Testis (tissue), 5 donors: ENCODE measurements around the gene KCNQ5. TPM values are rescaled to one million over a fixed set of nuclear protein-coding genes. Genes with fewer than 3 reads are reported as not detected.
"Not testable (repeated sequence)": the region's sequence is repeated elsewhere in the genome, so short reads cannot be mapped to it uniquely, and the experiment has no call there.

Experiments
- DNase-seq: peaks from one replicate; pipeline ENCODE4 v3.0.0-alpha.2; 2019
- H3K27ac ChIP-seq, 2 donors: fragments of 200-600 bp; sonication (generic); one replicate each; pipeline ENCODE4 v1.5.1; 2019
- H3K27me3 ChIP-seq: fragments of 200-600 bp; sonication (generic); one replicate; pipeline ENCODE4 v1.5.1; 2019
- H3K36me3 ChIP-seq: fragments of 200-600 bp; sonication (generic); one replicate; pipeline ENCODE4 v1.5.1; 2017; ENCODE audit warnings: low read depth; ENCODE audit errors: missing control alignments
- H3K4me1 ChIP-seq: fragments of 200-600 bp; sonication (generic); one replicate; pipeline ENCODE4 v1.5.1; 2019
- H3K4me3 ChIP-seq, 2 donors: fragments of 200-600 bp; sonication (generic); one replicate each; pipeline ENCODE4 v1.5.1; 2017 to 2019
- H3K9me3 ChIP-seq: fragments of 200-600 bp; sonication (generic); one replicate; pipeline ENCODE4 v1.5.1; 2017
- POLR2A ChIP-seq: fragments of 450-650 bp; IDR thresholded peaks from one replicate; pipeline ENCODE4 v1.6.1; 2017; ENCODE audit warnings: antibody characterized with exemption, mild to moderate bottlenecking, moderate library complexity
- WGBS, 2 donors: methylation state at CpG; one replicate each; pipeline ENCODE4 v1.1.5; 2018; 5-methylcytosine and 5-hydroxymethylcytosine counted together
- intact Hi-C: fragments of 100-400 bp; cut with DNase I; formaldehyde crosslinking; loops from one replicate; pipeline ENCODE4 v1.15.1; 2023; ENCODE audit warnings: low total_unique reads
- long read RNA-seq, 2 donors: transcript quantifications; one replicate each; lab custom pipeline, GENCODE V29; 2026
- polyA plus RNA-seq: library from polyadenylated mRNA; stranded (reverse); fragments of 350-450 nt; fragmentation: Illumina TruSeq; extraction: RNeasy Lipid Tissue Mini Kit (QIAGEN cat#74804); gene quantifications from one replicate; pipeline ENCODE4 v1.2.3, GENCODE V29; 2014; ENCODE audit warnings: low read depth, low replicate concordance; ENCODE audit not compliant: insufficient read depth
- total RNA-seq, 2 donors: library from RNA; depleted of rRNA; stranded (reverse); fragments of >200 nt; gene quantifications; one replicate each; pipeline ENCODE4 v1.2.3, GENCODE V29; 2016
- TF ChIP-seq, protein P1 (sequence below), 3 experiments: fragments of 450-650 bp in 2 of 3; fragments of 200-600 bp in 1 of 3; sonication (generic) in 1 of 3; IDR thresholded peaks; one replicate each; pipeline ENCODE4 v1.5.1; 2016 to 2019; ENCODE audit warnings: antibody characterized with exemption in 3 of 3, mild to moderate bottlenecking in 2 of 3, moderate library complexity in 1 of 3

Gene KCNQ5
- total RNA-seq, result 1 to 10 TPM in 1 of 2 donors, under 1 TPM in 1; 0.43 to 1.1 TPM
- 0.73 TPM for polyA plus RNA-seq
- long read RNA-seq, donor 1, result 0 reads
- long read RNA-seq, donor 2, result 0 reads

DNA sequence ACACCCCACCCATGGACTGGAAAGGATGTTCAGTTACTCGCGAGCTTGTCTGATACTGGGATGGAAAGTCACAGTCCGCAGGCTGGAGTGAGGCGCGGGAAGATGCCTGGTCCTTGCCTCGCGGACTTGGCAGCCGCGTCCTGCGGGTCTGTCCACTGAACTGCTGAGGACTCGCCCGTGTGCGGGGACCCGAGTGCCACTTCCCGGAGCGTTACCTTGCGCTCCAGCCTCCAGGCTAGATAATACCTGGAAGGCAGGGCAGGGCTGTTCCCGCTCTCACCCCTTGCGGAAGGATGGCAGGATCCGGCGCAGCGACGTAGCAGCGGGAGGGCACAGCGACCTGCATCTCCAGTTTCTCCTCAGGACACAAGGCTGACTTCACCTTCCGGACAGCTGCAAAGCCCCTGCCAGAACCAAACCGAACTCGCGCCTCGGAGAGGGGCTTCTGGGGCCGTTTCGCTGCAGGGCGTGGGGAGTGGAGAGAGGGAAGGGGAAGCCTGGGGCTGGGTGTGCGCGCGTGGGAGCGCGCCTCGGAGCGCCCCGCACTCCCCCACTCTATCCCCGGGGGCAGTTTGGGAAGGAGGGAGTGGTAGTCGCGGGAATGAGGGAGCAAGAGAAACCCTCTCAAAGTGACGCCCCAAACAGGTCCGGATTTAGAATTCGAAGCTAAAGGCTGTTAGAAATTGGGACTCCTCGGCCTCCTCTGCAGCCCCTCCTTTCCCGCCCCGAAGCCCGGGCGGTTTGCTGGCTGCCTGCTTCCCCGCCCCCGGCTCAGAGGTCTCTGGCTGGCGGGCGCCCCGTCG is at the start of gene KCNQ5:
Gene KCNQ5 (plus strand): TSS at position 774 of the 803 bp plus-strand sequence.
- Histone ChIP-seq H3K4me1 (peaks cover 15% of the 10 kb centered on the region), H3K9me3 (no peaks in the 10 kb centered on the region), H3K27me3 (no peaks in the 10 kb centered on the region), H3K36me3 (no peaks in the 10 kb centered on the region), H3K4me3 (peak within 1 kb of the TSS; percentile 39 to 58), H3K27ac (no peak within 1 kb of the TSS)
- 0 to 1% methylated on average over 13 to 55 of the region's 58 CpGs for WGBS, 2 donors
- DNase-seq, result no peak
- TF ChIP-seq, protein P1, sequence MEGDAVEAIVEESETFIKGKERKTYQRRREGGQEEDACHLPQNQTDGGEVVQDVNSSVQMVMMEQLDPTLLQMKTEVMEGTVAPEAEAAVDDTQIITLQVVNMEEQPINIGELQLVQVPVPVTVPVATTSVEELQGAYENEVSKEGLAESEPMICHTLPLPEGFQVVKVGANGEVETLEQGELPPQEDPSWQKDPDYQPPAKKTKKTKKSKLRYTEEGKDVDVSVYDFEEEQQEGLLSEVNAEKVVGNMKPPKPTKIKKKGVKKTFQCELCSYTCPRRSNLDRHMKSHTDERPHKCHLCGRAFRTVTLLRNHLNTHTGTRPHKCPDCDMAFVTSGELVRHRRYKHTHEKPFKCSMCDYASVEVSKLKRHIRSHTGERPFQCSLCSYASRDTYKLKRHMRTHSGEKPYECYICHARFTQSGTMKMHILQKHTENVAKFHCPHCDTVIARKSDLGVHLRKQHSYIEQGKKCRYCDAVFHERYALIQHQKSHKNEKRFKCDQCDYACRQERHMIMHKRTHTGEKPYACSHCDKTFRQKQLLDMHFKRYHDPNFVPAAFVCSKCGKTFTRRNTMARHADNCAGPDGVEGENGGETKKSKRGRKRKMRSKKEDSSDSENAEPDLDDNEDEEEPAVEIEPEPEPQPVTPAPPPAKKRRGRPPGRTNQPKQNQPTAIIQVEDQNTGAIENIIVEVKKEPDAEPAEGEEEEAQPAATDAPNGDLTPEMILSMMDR (IDR thresholded peaks at IDR 0.05), result no peak
- no peak for TF ChIP-seq POLR2A
- intact Hi-C loops, result no loop called here

DNA sequence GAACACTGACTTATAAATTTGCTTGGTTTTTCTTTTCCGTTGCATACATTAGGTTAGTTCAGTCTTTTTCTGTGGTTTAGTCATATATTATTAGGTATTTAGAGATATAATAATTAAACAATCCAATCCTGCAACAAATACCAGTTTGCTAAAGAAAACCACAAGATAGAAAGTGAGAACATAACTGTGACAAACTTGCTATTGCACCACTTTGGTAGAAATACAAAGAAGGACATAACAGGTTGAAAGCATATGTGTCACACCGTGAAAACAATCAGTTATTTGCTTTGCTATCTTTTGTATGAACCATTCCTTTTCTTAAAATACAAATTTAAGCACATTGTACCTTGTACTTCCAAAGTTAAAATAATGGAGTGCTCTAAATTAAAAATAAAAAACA is 42.0 kb upstream of the KCNQ5 start:
- Histone ChIP-seq H3K27ac (no peak overlapping the region), H3K27me3 (no peaks in the 10 kb centered on the region), H3K4me3 (no peak overlapping the region), H3K9me3 (no peaks in the 10 kb centered on the region), H3K36me3 (no peaks in the 10 kb centered on the region), H3K4me1 (no peaks in the 10 kb centered on the region)
- intact Hi-C loops, result no loop called here
- TF ChIP-seq POLR2A, result no peak
- TF ChIP-seq, protein P1 (IDR thresholded peaks at IDR 0.05), result no peak
- DNase-seq, result no peak
- 67 to 71% methylated on average over 2 of the region's 2 CpGs for WGBS, 2 donors

DNA sequence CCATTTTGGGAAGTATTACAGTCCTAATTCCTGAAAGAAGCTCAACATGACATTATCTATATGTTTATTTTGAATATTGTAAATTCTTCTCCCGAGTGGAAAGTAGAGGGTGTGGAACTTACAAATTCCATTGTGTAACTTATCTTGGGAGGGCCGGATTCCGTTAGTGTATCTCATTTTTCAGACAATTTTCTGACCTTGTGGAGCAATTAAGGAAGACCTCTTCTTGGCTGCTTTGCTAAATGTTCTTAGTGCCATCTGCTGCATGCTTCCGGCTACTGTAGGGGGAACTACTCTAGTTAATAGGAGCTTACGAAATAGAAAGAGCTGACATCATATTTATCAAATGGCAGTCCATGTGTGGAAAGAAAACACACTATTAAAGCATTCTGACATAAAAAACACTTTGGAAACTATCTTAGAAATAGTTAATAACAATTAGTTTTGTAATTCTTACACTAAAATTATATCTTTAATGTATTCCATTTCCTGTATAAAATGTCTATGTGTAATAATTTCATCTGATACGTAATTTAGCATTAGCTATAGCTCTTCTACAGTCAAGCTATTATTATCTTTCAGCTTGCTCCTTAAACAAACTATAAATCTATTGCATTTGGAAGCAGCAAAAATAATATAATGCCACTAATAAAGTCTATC is 41.5 kb upstream of the KCNQ5 start:
- Histone ChIP-seq H3K9me3 (no peaks in the 10 kb centered on the region), H3K27me3 (no peaks in the 10 kb centered on the region), H3K36me3 (no peaks in the 10 kb centered on the region), H3K4me3 (no peak overlapping the region), H3K27ac (no peak overlapping the region), H3K4me1 (no peaks in the 10 kb centered on the region)
- TF ChIP-seq POLR2A, result no peak
- TF ChIP-seq, protein P1 (IDR thresholded peaks at IDR 0.05), result no peak
- DNase-seq, result peak; percentile 28
- intact Hi-C loops, result no loop called here
- WGBS, 2 donors, result 28 to 36% methylated on average over 6 of the region's 6 CpGs

DNA sequence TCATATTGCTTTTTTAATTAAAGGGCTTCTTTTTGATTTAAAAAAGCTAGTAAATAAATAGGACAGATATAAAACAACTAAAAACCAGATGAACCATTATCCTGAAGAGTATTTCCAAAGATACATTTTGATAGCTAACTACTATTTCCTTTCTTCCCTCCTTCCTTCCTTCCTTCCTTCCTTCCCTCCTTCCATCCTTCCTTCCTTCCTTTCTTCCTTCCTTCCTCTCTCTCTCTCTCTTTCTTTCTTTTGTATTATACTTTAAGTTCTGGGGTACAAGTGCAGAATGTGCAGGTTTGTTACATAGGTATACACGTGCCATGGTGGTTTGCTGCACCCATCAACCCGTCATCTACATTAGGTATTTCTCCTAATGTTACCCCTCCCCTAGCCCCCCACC is 40.9 kb upstream of the KCNQ5 start:
- H3K4me3 ChIP-seq, H3K27me3 ChIP-seq, H3K36me3 ChIP-seq, H3K27ac ChIP-seq, H3K9me3 ChIP-seq, DNase-seq, intact Hi-C loops, H3K4me1 ChIP-seq: not testable (repeated sequence)
- WGBS, 2 donors, result 87 to 93% methylated on average over 2 of the region's 2 CpGs

DNA sequence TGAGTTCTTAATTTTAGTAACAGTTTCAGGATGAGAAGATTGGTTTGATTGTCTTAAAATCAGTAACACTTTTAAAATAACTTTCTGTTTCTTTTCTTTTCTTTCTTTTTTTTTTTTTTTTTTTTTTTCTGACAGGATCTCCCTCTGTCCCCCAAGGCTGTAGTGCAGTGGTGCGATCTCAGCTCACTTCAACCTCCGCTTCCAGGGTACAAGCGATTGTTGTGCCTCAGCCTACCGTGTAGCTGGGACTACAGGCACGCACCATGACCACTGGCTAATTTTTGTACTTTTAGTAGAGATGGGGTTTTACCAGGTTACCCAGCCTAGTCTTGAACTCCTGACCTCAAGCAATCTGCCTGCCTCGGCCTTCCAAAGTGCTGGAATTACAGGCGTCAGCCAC is 33.7 kb upstream of the KCNQ5 start:
- TF ChIP-seq, protein P1 (IDR thresholded peaks at IDR 0.05), result no peak
- no peak for TF ChIP-seq POLR2A
- intact Hi-C loops, result no loop called here
- WGBS, 2 donors, result 88 to 92% methylated on average over 7 of the region's 7 CpGs
- Histone ChIP-seq H3K36me3 (no peaks in the 10 kb centered on the region), H3K27ac (no peak overlapping the region), H3K9me3 (no peaks in the 10 kb centered on the region), H3K4me3 (no peak overlapping the region), H3K4me1 (no peaks in the 10 kb centered on the region), H3K27me3 (no peaks in the 10 kb centered on the region)
- no peak for DNase-seq
